Lower leg skin (tissue), 4 donors: ENCODE data around the gene FHIP2A. TPM values are rescaled to one million over a fixed set of nuclear protein-coding genes. Genes with fewer than 3 reads are reported as not detected.
A peak's percentile ranks its signal among the peaks of the same experiment; 100 is the strongest.
"Not testable (repeated sequence)": the region's sequence is repeated elsewhere in the genome, so short reads cannot be mapped to it uniquely, and the experiment has no call there.

ENCODE experiments used
- DNase-seq, 2 donors: peaks; one replicate each; pipeline ENCODE4 v3.0.0-alpha.2; 2019; ENCODE audit warnings: low spot score in 2 of 2
- H3K4me3 ChIP-seq: fragments of 200-600 bp; sonication (generic); 2 replicates; pipeline ENCODE4 v1.5.1; 2017; ENCODE audit warnings: mild to moderate bottlenecking, low read depth; ENCODE audit not compliant: poor library complexity, severe bottlenecking
- POLR2A ChIP-seq, 2 donors: fragments of 450-650 bp; IDR thresholded peaks; one replicate each; pipeline ENCODE4 v1.6.1; 2016 to 2017; ENCODE audit warnings: antibody characterized with exemption in 2 of 2, mild to moderate bottlenecking in 1 of 2, moderate library complexity in 1 of 2
- WGBS, 2 donors: methylation state at CpG; one replicate each; pipeline ENCODE4 v1.1.5; 2018; 5-methylcytosine and 5-hydroxymethylcytosine counted together
- intact Hi-C: fragments of 100-400 bp; cut with DNase I; formaldehyde crosslinking; loops from one replicate; pipeline ENCODE4 v1.15.0; 2023; ENCODE audit warnings: low total_unique reads
- total RNA-seq, 4 donors: library from RNA; depleted of rRNA; stranded (reverse); fragments of >200 nt; gene quantifications; one replicate each; pipeline ENCODE4 v1.1.0, GENCODE V29; 2016
- TF ChIP-seq, protein P1 (sequence below), 3 donors: fragments of 450-650 bp; IDR thresholded peaks; one replicate each; pipeline ENCODE4 v1.5.1; 2016; ENCODE audit warnings: antibody characterized with exemption in 3 of 3, mild to moderate bottlenecking in 3 of 3, moderate library complexity in 2 of 3

FHIP2A gene
- 10 to 100 TPM; 11.1 to 40.6 (median 18.0) TPM for total RNA-seq

GRCh38 chr10:114821293-114821914 is at the start of gene FHIP2A:
Gene FHIP2A (plus strand): TSS chr10:114821780. CDS start chr10:114822079, 299 bp downstream.
- TF ChIP-seq, protein P1, sequence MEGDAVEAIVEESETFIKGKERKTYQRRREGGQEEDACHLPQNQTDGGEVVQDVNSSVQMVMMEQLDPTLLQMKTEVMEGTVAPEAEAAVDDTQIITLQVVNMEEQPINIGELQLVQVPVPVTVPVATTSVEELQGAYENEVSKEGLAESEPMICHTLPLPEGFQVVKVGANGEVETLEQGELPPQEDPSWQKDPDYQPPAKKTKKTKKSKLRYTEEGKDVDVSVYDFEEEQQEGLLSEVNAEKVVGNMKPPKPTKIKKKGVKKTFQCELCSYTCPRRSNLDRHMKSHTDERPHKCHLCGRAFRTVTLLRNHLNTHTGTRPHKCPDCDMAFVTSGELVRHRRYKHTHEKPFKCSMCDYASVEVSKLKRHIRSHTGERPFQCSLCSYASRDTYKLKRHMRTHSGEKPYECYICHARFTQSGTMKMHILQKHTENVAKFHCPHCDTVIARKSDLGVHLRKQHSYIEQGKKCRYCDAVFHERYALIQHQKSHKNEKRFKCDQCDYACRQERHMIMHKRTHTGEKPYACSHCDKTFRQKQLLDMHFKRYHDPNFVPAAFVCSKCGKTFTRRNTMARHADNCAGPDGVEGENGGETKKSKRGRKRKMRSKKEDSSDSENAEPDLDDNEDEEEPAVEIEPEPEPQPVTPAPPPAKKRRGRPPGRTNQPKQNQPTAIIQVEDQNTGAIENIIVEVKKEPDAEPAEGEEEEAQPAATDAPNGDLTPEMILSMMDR (IDR thresholded peaks at IDR 0.05), result no peak
- TF ChIP-seq POLR2A (IDR thresholded peaks at IDR 0.05), result no peak
- DNase-seq, result peak; percentile 53 to 95

GRCh38 chr10:114772496-114773196 is 48.9 kb upstream of the FHIP2A start:
- intact Hi-C loops, result loop anchor here (5.0 kb wide), 1 partner anchor 220 kb away; no protein-coding TSS in a partner anchor
- WGBS, 2 donors, result 100% methylated on average over 1 of the region's 1 CpG
- no peak for TF ChIP-seq POLR2A (IDR thresholded peaks at IDR 0.05)
- TF ChIP-seq, protein P1 (IDR thresholded peaks at IDR 0.05), result no peak
- no peak for DNase-seq
- H3K4me3 ChIP-seq, result no peak overlapping the region

More at GRCh38 chr10:114821293-114821914, at the start of gene FHIP2A:
- WGBS, 2 donors, result 1 to 2% methylated on average over 12 to 17 of the region's 59 CpGs
- H3K4me3 ChIP-seq, result peak within 1 kb of the TSS; percentile 88
- intact Hi-C loops, result no loop called here

- H3K4me3 ChIP-seq, result no peak overlapping the region
- TF ChIP-seq POLR2A (IDR thresholded peaks at IDR 0.05), result no peak
- TF ChIP-seq, protein P1 (IDR thresholded peaks at IDR 0.05), result no peak
- intact Hi-C loops, result loop anchor here (5.0 kb wide), 1 partner anchor 221 kb away; no protein-coding TSS in a partner anchor
- DNase-seq, result no peak
- 33 to 70% methylated on average over 3 of the region's 3 CpGs for WGBS, 2 donors
These were observed 48.4 kb upstream of the FHIP2A start for GRCh38 chr10:114773197-114773532.

GRCh38 chr10:114775082-114775481 is 46.5 kb upstream of the FHIP2A start:
- H3K4me3 ChIP-seq, intact Hi-C loops, DNase-seq: not testable (repeated sequence)
- WGBS, 2 donors, result 84 to 85% methylated on average over 3 of the region's 3 CpGs

- intact Hi-C loops, result no loop called here
- 74 to 90% methylated on average over 1 of the region's 1 CpG for WGBS, 2 donors
- TF ChIP-seq POLR2A (IDR thresholded peaks at IDR 0.05), result no peak
- TF ChIP-seq, protein P1 (IDR thresholded peaks at IDR 0.05), result no peak
- no peak overlapping the region for H3K4me3 ChIP-seq
- DNase-seq, result no peak
These were observed 44.2 kb upstream of the FHIP2A start for GRCh38 chr10:114777415-114777814.

- intact Hi-C loops, result no loop called here
- 45 to 46% methylated on average over 3 of the region's 3 CpGs for WGBS, 2 donors
- no peak for DNase-seq
- TF ChIP-seq, protein P1 (IDR thresholded peaks at IDR 0.05), result no peak
- TF ChIP-seq POLR2A (IDR thresholded peaks at IDR 0.05), result no peak
- H3K4me3 ChIP-seq, result no peak overlapping the region
These were observed 41.6 kb upstream of the FHIP2A start for GRCh38 chr10:114779803-114780576.
